ENCODE results near the gene NCAM2. TPM values are rescaled to one million over a fixed set of nuclear protein-coding genes. Genes with fewer than 3 reads are reported as not detected.

NCAM2 gene
- total and polyA plus RNA-seq, 2 of the 8 experiments (the other 6 are each of a cell fraction or from before 2014, with no cell fraction given): 0.14 to 1.1 TPM

GRCh38 chr21:21434944-21435343 is 436.7 kb downstream of the NCAM2 start:
- CTCF ChIA-PET (ENCODE audit: partially characterized antibody): no interaction called here
- Histone ChIP-seq H2BK20ac (ENCODE audit: low read length) (no peak overlapping the region), H2BK120ac (replicated peaks; ENCODE audit: low read depth, low read length) (no peak overlapping the region), H4K20me1 (replicated peaks in 1 of 2; ENCODE audit: control insufficient read depth in 1 of 2, insufficient read depth in 2 of 2, low read length in 2 of 2) (no peaks in the 10 kb centered on the region), H3K56ac (replicated peaks; ENCODE audit: insufficient read length, low read depth, low read length) (no peak overlapping the region), H3K23me2 (ENCODE audit: low read depth, low read length) (no peaks in the 10 kb centered on the region), H4K8ac (ENCODE audit: extremely low read depth, insufficient read depth, low read length) (no peak overlapping the region), H3K18ac (ENCODE audit: extremely low read depth, low read length) (no peak overlapping the region), H2BK15ac (ENCODE audit: low read length) (no peak overlapping the region), H3K79me1 (ENCODE audit: low read depth, low read length) (no peaks in the 10 kb centered on the region), H3K14ac (ENCODE audit: insufficient read length) (no peak overlapping the region), H3K27me3 (replicated peaks in 1 of 4; ENCODE audit: control insufficient read depth in 3 of 4, extremely low read depth in 1 of 4, insufficient read depth in 3 of 4, low read length in 3 of 4) (no peaks in the 10 kb centered on the region), H3K4me2 (ENCODE audit: insufficient read depth in 1 of 2, low read depth in 2 of 2, low read length in 2 of 2) (no peak overlapping the region), H3K4ac (replicated peaks; ENCODE audit: insufficient read length, low read depth, low read length) (no peak overlapping the region), H4K91ac (replicated peaks; ENCODE audit: insufficient read length, low read length) (no peak overlapping the region), H2BK5ac (ENCODE audit: low read depth, low read length) (no peak overlapping the region), H2AK5ac (ENCODE audit: low read depth, low read length) (no peak overlapping the region), H2BK12ac (ENCODE audit: low read depth, low read length) (no peak overlapping the region), H3K79me2 (ENCODE audit: control insufficient read depth in 1 of 2, insufficient read depth in 2 of 2, low read length in 2 of 2) (no peaks in the 10 kb centered on the region), H3K4me1 (replicated peaks in 1 of 4; ENCODE audit: control insufficient read depth in 3 of 4, insufficient read depth in 4 of 4, low read length in 3 of 4) (no peaks in the 10 kb centered on the region), H2AFZ (ENCODE audit: low read length) (no peak overlapping the region), H4K5ac (ENCODE audit: insufficient read length, low read depth, low read length) (no peak overlapping the region), H3K23ac (ENCODE audit: insufficient read length) (no peak overlapping the region), H3K9ac (replicated peaks in 1 of 4; ENCODE audit: extremely low read depth in 1 of 4, low read depth in 3 of 4, low read length in 3 of 4) (no peak overlapping the region), H3K4me3 (ENCODE audit: extremely low read depth in 1 of 4, insufficient read depth in 2 of 4, low read depth in 3 of 4, low read length in 4 of 4) (no peak overlapping the region), H3K36me3 (ENCODE audit: control insufficient read depth in 2 of 4, insufficient read depth in 4 of 4, low read length in 3 of 4) (no peaks in the 10 kb centered on the region), H3K27ac (ENCODE audit: low read depth, low read length) (no peak overlapping the region), H3K9me3 (ENCODE audit: insufficient read depth in 2 of 2, low read depth in 1 of 2, low read length in 1 of 2) (no peaks in the 10 kb centered on the region)
- FAIRE-seq (no peak), DNase-seq (ENCODE audit: low read depth in 1 of 2, low spot score in 2 of 2) (no peak)
- POLR2A ChIA-PET (ENCODE audit: partially characterized antibody): no interaction called here
- TF ChIP-seq GABPA (IDR thresholded peaks at IDR 0.05; ENCODE audit: borderline replicate concordance, insufficient read depth, low read length) (no peak), FOSL1 (IDR thresholded peaks at IDR 0.05; ENCODE audit: insufficient read depth, low read depth, low read length) (no peak), POLR2AphosphoS5 (IDR thresholded peaks at IDR 0.05; ENCODE audit: low read depth, low read length) (no peak)
- 91% methylated on average over 1 of the region's 1 CpG; no CpG with 5 or more reads in 1 of the 2 experiments for WGBS, 2 experiments (ENCODE audit: extremely low coverage in 1 of 2, insufficient coverage in 1 of 2, insufficient read length in 1 of 2, insufficient replicate concordance in 2 of 2, low coverage in 1 of 2, low lambda C conversion rate in 2 of 2, missing lambda C conversion rate in 1 of 2)
